HEK293T (cell line): ENCODE results near the gene IKZF3.

Experiments used
- CTCF ChIA-PET: fragments of 350-600 bp; formaldehyde crosslinking; extraction: SDS; loops from one replicate; lab custom pipeline; 2021; ENCODE audit warnings: antibody characterized with exemption, inconsistent platforms; lab: Yijun Ruan, JAX
- POLR2A ChIA-PET: fragments of 350-600 bp; formaldehyde crosslinking; extraction: SDS; loops from one replicate; lab custom pipeline; 2020; ENCODE audit warnings: antibody characterized with exemption, inconsistent platforms; lab: Yijun Ruan, JAX
- DNase-seq: peaks from one replicate; pipeline ENCODE4 v3.0.0; 2012; ENCODE audit warnings: mixed read lengths; ENCODE audit errors: extremely low spot score
- ARNT ChIP-seq: fragments of 450-650 bp; IDR thresholded peaks from 2 replicates; pipeline ENCODE4 v1.6.1; 2017; ENCODE audit warnings: mild to moderate bottlenecking
- BHLHE40 ChIP-seq: fragments of 450-650 bp; IDR thresholded peaks from 2 replicates; pipeline ENCODE4 v1.6.1; 2016; ENCODE audit warnings: mild to moderate bottlenecking, moderate library complexity, borderline replicate concordance
- CTBP1 ChIP-seq: fragments of 450-650 bp; IDR thresholded peaks from 2 replicates; pipeline ENCODE4 v1.6.1; 2016; ENCODE audit warnings: borderline replicate concordance
- ELF4 ChIP-seq: fragments of 450-650 bp; IDR thresholded peaks from 2 replicates; pipeline ENCODE4 v1.6.1; 2017; ENCODE audit warnings: antibody characterized with exemption
- FOXA1 ChIP-seq: fragments of 450-650 bp; IDR thresholded peaks from 2 replicates; pipeline ENCODE4 v1.6.1; 2016; ENCODE audit warnings: mild to moderate bottlenecking
- FOXK2 ChIP-seq: fragments of 450-650 bp; IDR thresholded peaks from 2 replicates; pipeline ENCODE4 v1.6.1; 2016; ENCODE audit warnings: mild to moderate bottlenecking
- FOXM1 ChIP-seq: fragments of 450-650 bp; IDR thresholded peaks from 2 replicates; pipeline ENCODE4 v1.6.1; 2017; ENCODE audit warnings: mild to moderate bottlenecking, borderline replicate concordance
- HDGF ChIP-seq: fragments of 450-650 bp; IDR thresholded peaks from 2 replicates; pipeline ENCODE4 v1.6.1; 2017; ENCODE audit warnings: antibody characterized with exemption, borderline replicate concordance
- L3MBTL2 ChIP-seq: fragments of 450-650 bp; conservative IDR thresholded peaks from 2 replicates; pipeline ENCODE4 v1.6.1; 2016; ENCODE audit warnings: mild to moderate bottlenecking
- LEF1 ChIP-seq: fragments of 450-650 bp; IDR thresholded peaks from 2 replicates; pipeline ENCODE4 v1.6.1; 2017; ENCODE audit warnings: mild to moderate bottlenecking, borderline replicate concordance
- NFRKB ChIP-seq: fragments of 450-650 bp; IDR thresholded peaks from 2 replicates; pipeline ENCODE4 v1.6.1; 2016; ENCODE audit warnings: mild to moderate bottlenecking, moderate library complexity
- PKNOX1 ChIP-seq: fragments of 450-650 bp; IDR thresholded peaks from 2 replicates; pipeline ENCODE4 v1.6.1; 2016
- SP1 ChIP-seq: fragments of 450-650 bp; IDR thresholded peaks from 2 replicates; pipeline ENCODE4 v1.6.1; 2017
- SUZ12 ChIP-seq: fragments of 450-650 bp; IDR thresholded peaks from 2 replicates; pipeline ENCODE4 v1.6.1; 2016; ENCODE audit warnings: mild to moderate bottlenecking
- TARDBP ChIP-seq: fragments of 450-650 bp; IDR thresholded peaks from 2 replicates; pipeline ENCODE4 v1.6.1; 2016
- ZNF384 ChIP-seq: fragments of 450-650 bp; IDR thresholded peaks from 2 replicates; pipeline ENCODE4 v1.6.1; 2016

The IKZF3 gene

DNA sequence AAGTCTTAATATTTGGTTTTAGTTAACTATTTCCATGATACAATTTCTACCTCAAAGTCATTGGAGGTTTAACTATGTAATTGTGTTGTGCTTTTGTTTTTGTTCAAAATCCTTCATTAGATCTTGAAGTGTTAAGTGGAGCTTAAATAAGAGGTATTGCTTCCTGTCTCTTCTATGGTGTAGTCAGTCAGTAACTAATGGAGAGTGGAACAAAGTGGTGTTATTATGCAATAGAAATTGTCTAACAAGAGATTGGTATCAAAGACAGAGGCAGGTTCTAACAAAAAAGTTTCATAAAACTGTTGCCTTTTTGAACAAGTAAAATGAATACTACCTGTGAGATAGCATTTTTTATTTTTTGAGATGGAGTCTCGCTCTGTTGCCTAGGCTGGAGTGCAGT lies 81.1 kb downstream of the IKZF3 start:
- ChIA-PET POLR2A (no interaction called here), CTCF (no interaction called here)
- DNase-seq = no peak
- TF ChIP-seq NFRKB (no peak), BHLHE40 (no peak), SP1 (no peak), SUZ12 (no peak)

- no peak for DNase-seq
- CTCF ChIA-PET = interaction anchor here (0.7 kb wide), 1 partner anchor 10 kb away, joined by 4 read pairs; no protein-coding TSS in a partner anchor
- no peak for TF ChIP-seq LEF1
- no peak for TF ChIP-seq BHLHE40
- TF ChIP-seq CTBP1 = no peak
- no peak for TF ChIP-seq HDGF
- no peak for TF ChIP-seq NFRKB
- TF ChIP-seq PKNOX1 = no peak
- TF ChIP-seq FOXK2 = no peak
- no peak for TF ChIP-seq TARDBP
- no peak for TF ChIP-seq SP1
- TF ChIP-seq SUZ12 = no peak
- no peak for TF ChIP-seq FOXA1
- POLR2A ChIA-PET = no interaction called here
Observed at GRCh38 chr17:39782481-39782880, 81.6 kb downstream of the IKZF3 start.

DNA sequence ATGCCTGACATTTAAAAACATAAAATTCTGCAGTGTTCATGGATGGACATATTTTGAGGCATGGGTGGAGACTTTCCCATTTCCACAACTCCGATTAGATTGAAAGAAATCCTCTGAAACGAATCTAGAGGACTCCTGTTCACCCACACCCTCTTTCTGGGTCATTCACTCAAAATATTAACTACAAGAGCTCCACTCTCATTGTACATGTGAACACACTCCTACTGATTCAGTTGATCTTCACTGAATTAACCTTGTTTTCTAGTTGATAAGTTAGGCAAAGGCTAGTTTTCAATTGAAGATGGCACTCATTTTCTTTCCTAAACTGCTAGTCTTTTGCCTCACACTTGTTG lies 82.3 kb downstream of the IKZF3 start:
- ChIA-PET POLR2A (no interaction called here), CTCF (interaction anchor here (0.7 kb wide), 1 partner anchor 10 kb away, joined by 4 read pairs; no protein-coding TSS in a partner anchor)
- no peak for TF ChIP-seq PKNOX1
- no peak for TF ChIP-seq ZNF384
- no peak for TF ChIP-seq ELF4
- TF ChIP-seq LEF1 = no peak
- TF ChIP-seq NFRKB = no peak
- TF ChIP-seq HDGF = no peak
- TF ChIP-seq ARNT = no peak
- TF ChIP-seq CTBP1 = no peak
- TF ChIP-seq BHLHE40 = no peak

DNA sequence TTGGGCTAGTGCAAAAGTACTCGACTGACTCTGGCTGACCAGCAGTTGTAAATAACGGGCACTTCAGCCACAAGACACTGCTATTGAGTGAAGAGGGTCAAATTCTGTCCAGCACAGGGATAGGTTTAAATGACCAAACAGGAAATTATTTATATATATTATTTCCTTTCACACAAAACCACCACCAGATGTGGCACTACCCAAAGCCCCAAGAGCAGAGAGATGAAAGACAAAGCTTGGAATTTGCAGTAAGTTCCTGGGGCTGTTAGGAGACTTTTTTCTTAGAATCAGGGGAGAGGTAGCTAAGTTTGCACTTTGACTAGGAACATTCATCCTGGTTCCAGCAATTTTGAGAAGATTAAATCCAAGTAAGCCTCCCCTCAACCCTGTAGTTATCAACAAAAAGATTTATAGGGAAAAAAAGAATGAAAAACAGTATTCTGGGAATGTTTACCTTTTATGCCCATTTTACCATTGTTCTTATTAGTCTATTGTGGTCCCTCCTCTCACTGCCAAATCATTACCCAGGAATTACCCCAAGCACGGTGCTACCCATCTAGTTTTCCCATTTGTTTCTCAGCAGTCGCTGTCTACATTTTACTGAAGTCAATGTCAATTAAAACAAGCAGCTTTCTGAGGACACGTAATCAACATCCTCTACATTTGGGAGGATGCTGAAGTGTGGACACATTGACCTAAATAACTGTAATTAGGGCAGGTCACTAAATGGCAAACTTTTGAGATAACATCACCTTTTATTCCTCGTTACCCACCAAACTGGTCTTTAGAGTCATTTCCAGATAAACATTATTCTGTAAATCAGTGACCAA lies 82.9 kb downstream of the IKZF3 start:
- POLR2A ChIA-PET = no interaction called here
- TF ChIP-seq ARNT = no peak
- no peak for TF ChIP-seq FOXK2
- no peak for TF ChIP-seq FOXM1
- TF ChIP-seq SP1 = no peak
- no peak for TF ChIP-seq ZNF384
- no peak for TF ChIP-seq SUZ12
- no peak for TF ChIP-seq BHLHE40
- TF ChIP-seq NFRKB = no peak
- TF ChIP-seq L3MBTL2 = no peak
- CTCF ChIA-PET = interaction anchor here (0.7 kb wide), 1 partner anchor 11 kb away, joined by 4 read pairs; no protein-coding TSS in a partner anchor
- no peak for DNase-seq

More for the DNA sequence above, 82.3 kb downstream of the IKZF3 start:
- DNase-seq = no peak

GRCh38 chr17:39777534-39778365 lies 86.4 kb downstream of the IKZF3 start:
- TF ChIP-seq FOXK2 = no peak
- TF ChIP-seq L3MBTL2 = no peak
- no peak for TF ChIP-seq PKNOX1
- TF ChIP-seq ELF4 = no peak
- no peak for TF ChIP-seq ARNT
- TF ChIP-seq ZNF384 = no peak
- TF ChIP-seq FOXA1 = no peak
- no peak for TF ChIP-seq BHLHE40
- no peak for TF ChIP-seq LEF1
- TF ChIP-seq SP1 = no peak
- ChIA-PET POLR2A (no interaction called here), CTCF (no interaction called here)
- no peak for DNase-seq

GRCh38 chr17:39776252-39776651 lies 87.9 kb downstream of the IKZF3 start:
- ChIA-PET CTCF (no interaction called here), POLR2A (no interaction called here)
- no peak for DNase-seq
- TF ChIP-seq FOXK2 (no peak), TARDBP (no peak), ZNF384 (no peak), HDGF (no peak), FOXM1 (no peak), ARNT (no peak), SP1 (no peak), PKNOX1 (no peak)
